LNCAP (cell line): ENCODE data around the gene GLRX3.

ENCODE experiments used
- TF ChIP-seq, protein P1 (sequence below): fragments of 450-650 bp; IDR thresholded peaks from 2 replicates; pipeline ENCODE4 v1.5.1; 2017; ENCODE audit warnings: mild to moderate bottlenecking

GLRX3 gene

DNA sequence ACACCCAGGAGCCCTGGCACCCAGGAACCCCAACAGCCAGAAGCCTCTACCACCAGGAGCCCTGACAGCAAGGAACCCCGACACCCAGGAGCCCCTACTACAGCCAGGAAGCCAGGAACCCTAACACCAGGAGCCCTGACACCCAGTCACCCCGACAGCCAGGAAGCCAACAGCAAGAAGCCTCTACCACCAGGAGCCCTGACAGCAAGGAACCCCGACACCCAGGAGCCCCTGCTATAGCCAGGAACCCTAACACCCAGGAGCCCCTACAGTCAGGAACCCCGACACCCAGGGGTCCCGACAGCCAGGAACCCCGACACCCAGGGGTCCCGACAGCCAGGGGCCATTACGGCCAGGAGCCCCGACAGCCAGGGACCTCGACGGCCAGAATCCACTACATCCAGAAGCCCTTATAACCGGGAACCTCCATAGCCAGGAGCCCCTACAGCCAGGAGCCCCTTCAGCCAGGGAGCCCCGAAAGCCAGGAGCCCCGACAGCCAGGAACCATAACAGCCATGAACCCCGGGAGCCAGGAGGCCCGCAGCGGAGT is 440 bp upstream of the GLRX3 start:
- TF ChIP-seq, protein P1, sequence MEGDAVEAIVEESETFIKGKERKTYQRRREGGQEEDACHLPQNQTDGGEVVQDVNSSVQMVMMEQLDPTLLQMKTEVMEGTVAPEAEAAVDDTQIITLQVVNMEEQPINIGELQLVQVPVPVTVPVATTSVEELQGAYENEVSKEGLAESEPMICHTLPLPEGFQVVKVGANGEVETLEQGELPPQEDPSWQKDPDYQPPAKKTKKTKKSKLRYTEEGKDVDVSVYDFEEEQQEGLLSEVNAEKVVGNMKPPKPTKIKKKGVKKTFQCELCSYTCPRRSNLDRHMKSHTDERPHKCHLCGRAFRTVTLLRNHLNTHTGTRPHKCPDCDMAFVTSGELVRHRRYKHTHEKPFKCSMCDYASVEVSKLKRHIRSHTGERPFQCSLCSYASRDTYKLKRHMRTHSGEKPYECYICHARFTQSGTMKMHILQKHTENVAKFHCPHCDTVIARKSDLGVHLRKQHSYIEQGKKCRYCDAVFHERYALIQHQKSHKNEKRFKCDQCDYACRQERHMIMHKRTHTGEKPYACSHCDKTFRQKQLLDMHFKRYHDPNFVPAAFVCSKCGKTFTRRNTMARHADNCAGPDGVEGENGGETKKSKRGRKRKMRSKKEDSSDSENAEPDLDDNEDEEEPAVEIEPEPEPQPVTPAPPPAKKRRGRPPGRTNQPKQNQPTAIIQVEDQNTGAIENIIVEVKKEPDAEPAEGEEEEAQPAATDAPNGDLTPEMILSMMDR = no peak

DNA sequence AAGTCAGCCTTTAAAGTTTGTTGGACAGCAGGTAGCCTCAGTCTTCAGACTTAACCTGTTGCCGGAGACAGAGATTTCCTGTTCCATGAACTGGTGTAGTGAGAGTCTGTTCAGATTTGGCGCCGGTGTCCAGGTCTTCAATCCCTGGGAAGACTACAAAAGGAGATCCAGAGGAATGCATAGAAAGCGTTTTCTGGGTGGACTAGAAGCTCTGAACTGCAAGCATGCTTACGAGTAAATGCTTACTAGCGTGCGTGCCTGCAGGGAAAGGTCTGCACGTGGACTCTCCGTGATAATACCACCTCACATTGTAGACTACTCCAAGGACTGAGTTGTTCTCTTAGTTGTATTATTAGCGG is 878 bp downstream of the GLRX3 start:
- TF ChIP-seq, protein P1 = no peak

DNA sequence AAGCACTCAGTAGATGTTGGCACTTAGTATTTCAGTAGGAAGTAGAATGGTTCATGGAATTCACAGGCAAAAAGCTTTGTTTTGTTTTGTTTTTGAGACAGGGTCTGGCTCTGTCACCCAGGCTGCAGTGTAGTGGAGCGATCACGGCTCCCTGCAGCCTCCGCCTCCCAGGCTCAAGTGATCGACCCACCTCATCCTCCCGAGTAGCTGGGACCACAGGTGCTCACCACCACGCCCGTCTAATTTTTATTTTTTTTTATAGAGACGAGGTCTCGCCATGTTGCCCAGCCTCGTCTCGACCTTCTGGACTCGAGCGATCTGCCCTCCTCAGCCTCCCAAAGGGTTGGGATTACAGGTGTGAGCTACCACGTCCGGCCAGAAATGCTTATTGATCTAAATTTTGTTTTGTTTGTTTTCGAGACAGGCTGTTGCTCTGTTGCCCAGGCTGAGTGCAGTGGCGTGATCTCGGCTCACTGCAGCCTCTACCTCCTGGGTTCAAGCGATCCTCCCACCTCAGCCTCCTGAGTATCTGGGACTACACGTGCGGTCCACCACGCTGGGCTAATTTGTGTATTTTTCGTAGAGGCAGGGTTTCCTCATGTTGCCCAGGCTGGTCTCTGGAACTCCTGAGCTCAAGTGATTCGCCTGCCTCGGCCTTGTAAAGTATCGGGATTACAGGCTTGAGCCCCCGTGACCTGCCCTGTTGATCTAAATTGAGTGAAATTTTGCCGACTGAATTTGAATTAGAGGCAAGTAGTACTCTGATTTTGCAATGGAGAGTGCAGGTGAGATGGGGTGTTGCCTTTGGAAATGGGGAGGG is 1.7 kb downstream of the GLRX3 start:
- TF ChIP-seq, protein P1 = no peak

DNA sequence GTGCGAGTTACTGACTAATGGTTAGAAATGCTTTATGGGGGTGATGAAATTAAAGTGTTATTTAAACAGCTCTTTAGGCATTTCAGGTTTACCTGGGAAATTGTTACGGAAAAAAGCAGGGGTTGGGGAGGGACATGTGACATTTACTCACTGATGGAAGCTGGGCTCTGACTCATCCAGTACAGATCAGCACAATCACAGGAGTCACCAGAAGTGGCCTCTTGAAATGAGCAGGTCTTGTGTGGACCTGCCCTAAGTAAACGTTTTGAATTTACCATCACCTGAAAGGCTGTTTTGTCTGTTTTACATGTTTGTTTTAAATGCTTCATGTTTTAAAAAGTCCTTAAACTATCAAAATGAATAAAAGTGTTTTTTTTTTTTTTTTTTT is 2.3 kb downstream of the GLRX3 start:
- TF ChIP-seq, protein P1 = no peak

DNA sequence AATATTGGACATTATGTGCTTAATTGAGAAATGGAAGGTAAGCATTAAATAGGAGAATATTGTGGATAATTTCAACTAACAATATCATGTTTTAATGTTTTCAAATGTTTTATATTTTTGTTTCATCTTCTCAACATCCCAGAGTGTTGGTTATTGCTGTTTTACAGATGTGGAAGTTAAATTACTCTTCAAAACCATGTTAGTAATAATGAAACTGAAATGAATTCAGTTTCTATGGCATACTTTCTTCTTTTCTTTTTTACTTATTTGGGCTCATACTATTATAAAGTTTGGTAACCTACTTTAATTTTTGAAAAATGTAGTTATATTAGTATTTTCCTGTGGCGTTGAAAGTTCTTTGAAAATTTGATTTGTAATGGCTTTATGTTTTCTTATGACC is 4.2 kb downstream of the GLRX3 start:
- TF ChIP-seq, protein P1 = no peak

DNA sequence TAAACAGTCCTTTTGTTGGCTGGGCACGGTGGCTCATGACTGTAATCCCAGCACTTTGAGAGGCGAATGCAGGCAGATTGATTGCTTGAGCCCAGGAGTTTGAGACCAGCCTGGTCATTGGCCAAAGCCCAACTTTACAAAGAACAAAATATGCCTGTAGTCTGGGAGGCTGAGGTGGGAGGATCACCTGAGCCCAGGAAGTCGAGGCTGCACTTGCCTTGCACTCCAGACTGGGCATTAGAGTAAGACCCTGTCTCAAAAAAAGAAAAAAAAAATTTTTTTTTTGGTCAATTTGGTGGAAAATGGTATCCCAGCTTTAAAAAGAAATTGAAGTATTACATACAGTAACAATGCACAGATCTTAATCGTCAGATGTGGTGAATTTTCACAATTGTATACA is 4.8 kb downstream of the GLRX3 start:
- TF ChIP-seq, protein P1 = no peak

DNA sequence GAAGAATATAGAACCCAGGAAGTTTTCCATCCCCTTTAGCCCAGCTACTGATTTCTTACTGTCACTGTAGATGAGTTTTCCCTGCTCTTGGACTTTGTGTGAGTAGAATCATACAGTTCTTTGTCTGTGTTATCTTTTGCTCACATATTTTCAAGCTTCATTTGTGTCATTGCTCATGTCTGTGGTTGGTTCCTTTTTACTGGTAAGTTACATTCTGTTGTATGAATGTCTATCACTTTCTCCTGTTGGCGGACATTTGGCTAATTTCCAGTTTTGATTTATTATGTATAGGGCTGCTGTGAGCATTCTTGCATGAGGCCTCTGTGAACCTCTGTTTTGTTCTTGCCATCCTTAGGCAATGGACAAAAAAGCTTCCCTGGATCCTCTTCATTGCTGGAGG is 5.3 kb downstream of the GLRX3 start:
- TF ChIP-seq, protein P1 = no peak
